HFFc6 (cell line): Measurements from ENCODE around the gene TAGLN3. TPM values are rescaled to one million over a fixed set of nuclear protein-coding genes. Genes with fewer than 3 reads are reported as not detected.

Experiments used
- DNase-seq: peaks from one replicate; pipeline ENCODE4 v3.0.0-alpha.2; 2018
- H3K27ac Mint-ChIP-seq: 2 replicates; pipeline ENCODE4 v1.8.0; 2020; ENCODE audit warnings: mild to moderate bottlenecking, mixed read lengths
- H3K27me3 Mint-ChIP-seq: 2 replicates; pipeline ENCODE4 v1.8.0; 2021; ENCODE audit warnings: mild to moderate bottlenecking, moderate library complexity, mixed read lengths; ENCODE audit not compliant: insufficient read depth
- H3K36me3 Mint-ChIP-seq: 2 replicates; pipeline ENCODE4 v1.8.0; 2021; ENCODE audit warnings: low read depth, mixed read lengths
- H3K4me1 Mint-ChIP-seq: 2 replicates; pipeline ENCODE4 v1.8.0; 2020; ENCODE audit warnings: low read depth, mixed read lengths
- H3K4me3 Mint-ChIP-seq: 2 replicates; pipeline ENCODE4 v1.8.0; 2020; ENCODE audit warnings: mild to moderate bottlenecking, moderate library complexity, mixed read lengths
- H3K9me3 Mint-ChIP-seq: 2 replicates; pipeline ENCODE4 v1.8.0; 2020; ENCODE audit warnings: mild to moderate bottlenecking, mixed read lengths
- total RNA-seq, 6 experiments: library from RNA; stranded (reverse); fragmentation: NEBNext Ultra II Directional; extraction: Animal tissue kit (Norgen Biotek cat#: 25700); gene quantifications; 2 replicates in 1 of 6; 3 replicates in 5 of 6; pipeline ENCODE4 v1.2.3, GENCODE V29; 2021
- TF ChIP-seq, protein P1 (sequence below): fragments of 200-600 bp; sonication (generic); IDR thresholded peaks from 2 replicates; pipeline ENCODE4 v1.5.0; 2021; ENCODE audit warnings: antibody characterized with exemption, mild to moderate bottlenecking

TAGLN3 gene
- total RNA-seq, 6 experiments from 2014 or later: 0.26 to 0.63 (median 0.43) TPM; not detected in 3

DNA sequence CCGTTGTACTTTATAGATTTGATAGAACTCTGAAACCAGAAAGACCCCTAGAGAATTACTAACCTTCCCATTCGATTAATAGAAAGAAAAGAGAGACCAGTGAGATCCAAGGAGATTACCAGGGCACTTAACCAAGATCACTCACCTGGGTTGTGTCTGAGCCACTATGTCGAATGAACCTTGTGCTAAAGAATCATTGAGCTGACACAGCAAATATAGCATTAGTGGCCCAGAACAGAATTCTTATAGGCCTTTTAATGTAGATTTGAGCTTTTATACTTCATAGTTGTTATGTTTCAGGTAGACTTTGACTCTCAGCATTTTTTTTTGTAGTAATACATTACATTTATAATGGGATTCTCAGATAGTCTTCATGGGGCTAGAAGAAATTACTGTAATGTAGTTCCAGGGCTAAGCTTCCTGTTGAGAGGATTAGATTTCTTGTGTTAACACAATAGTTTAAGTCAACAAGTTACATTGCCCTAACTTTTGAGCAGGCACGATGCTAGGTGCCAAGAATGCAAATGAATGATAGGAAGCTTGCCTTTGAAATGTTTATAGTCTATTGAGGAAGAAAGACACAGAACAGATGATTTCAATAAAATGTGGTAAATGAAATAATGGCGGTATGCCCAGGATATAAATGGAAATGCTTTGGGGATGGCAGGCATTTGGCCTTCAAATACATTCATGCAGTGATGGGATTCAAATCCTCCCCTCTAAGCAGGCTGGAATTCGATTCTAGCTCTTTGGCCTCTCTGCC lies 44.3 kb upstream of the TAGLN3 start:
- peak; percentile 10 for DNase-seq
- Mint-ChIP-seq H3K4me1 (peaks cover 23% of the 10 kb centered on the region), H3K36me3 (peaks cover 47% of the 10 kb centered on the region), H3K4me3 (no peak overlapping the region), H3K27me3 (no peaks in the 10 kb centered on the region), H3K27ac (0 out of 2 replicates have a peak overlapping the region, but pooled peaks have one; percentile 1), H3K9me3 (no peaks in the 10 kb centered on the region)
- TF ChIP-seq, protein P1, sequence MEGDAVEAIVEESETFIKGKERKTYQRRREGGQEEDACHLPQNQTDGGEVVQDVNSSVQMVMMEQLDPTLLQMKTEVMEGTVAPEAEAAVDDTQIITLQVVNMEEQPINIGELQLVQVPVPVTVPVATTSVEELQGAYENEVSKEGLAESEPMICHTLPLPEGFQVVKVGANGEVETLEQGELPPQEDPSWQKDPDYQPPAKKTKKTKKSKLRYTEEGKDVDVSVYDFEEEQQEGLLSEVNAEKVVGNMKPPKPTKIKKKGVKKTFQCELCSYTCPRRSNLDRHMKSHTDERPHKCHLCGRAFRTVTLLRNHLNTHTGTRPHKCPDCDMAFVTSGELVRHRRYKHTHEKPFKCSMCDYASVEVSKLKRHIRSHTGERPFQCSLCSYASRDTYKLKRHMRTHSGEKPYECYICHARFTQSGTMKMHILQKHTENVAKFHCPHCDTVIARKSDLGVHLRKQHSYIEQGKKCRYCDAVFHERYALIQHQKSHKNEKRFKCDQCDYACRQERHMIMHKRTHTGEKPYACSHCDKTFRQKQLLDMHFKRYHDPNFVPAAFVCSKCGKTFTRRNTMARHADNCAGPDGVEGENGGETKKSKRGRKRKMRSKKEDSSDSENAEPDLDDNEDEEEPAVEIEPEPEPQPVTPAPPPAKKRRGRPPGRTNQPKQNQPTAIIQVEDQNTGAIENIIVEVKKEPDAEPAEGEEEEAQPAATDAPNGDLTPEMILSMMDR: no peak

DNA sequence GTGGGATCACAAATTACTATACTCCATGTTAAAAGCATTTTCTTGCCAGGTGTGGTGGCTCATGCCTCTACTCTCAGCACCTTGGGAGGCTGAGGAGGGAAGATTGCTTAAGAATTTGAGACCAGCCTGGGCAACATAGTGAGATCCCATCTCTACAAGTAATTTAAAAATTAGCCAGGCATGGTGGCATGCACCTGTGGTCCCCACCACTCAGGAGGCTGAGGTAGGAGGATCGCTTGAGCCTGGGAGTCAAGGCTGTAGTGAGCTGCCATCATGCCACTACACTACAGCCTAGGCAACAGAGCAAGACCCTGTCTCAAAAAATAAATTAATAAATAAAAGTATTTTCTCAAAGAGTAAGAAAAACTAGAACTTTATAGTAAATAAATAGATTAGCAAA lies 42.8 kb upstream of the TAGLN3 start:
- DNase-seq: no peak
- H3K4me3 Mint-ChIP-seq: no peak overlapping the region
- peaks cover 45% of the 10 kb centered on the region for H3K36me3 Mint-ChIP-seq
- peaks cover 23% of the 10 kb centered on the region for H3K4me1 Mint-ChIP-seq
- no peaks in the 10 kb centered on the region for H3K9me3 Mint-ChIP-seq
- no peaks in the 10 kb centered on the region for H3K27me3 Mint-ChIP-seq
- no peak overlapping the region for H3K27ac Mint-ChIP-seq
- TF ChIP-seq, protein P1: no peak

DNA sequence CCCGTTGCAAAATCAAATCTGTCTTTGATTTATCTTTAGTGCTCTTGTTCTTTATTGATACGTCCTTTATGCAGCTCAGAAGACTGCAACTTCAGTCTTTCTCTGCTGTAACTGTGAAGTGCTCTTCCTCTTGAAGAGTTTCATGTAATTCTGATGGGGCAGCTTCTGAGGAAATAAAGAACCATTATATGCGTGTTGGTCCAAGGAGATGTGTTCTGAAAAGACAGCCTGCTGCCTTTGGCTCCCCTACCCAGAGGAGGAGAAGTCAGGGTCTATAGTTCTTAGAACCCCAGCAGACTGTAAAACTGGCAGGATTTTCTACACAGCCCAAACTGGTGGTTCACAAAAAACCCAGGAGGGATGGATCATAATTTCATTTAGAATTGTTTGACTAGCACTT lies 42.3 kb upstream of the TAGLN3 start:
- no peak for DNase-seq
- peaks cover 28% of the 10 kb centered on the region for H3K4me1 Mint-ChIP-seq
- no peaks in the 10 kb centered on the region for H3K27me3 Mint-ChIP-seq
- no peak overlapping the region; the same call in 1 of the 2 replicates for H3K4me3 Mint-ChIP-seq
- H3K27ac Mint-ChIP-seq: no peak overlapping the region
- no peaks in the 10 kb centered on the region for H3K9me3 Mint-ChIP-seq
- TF ChIP-seq, protein P1: no peak
- peaks cover 45% of the 10 kb centered on the region for H3K36me3 Mint-ChIP-seq

DNA sequence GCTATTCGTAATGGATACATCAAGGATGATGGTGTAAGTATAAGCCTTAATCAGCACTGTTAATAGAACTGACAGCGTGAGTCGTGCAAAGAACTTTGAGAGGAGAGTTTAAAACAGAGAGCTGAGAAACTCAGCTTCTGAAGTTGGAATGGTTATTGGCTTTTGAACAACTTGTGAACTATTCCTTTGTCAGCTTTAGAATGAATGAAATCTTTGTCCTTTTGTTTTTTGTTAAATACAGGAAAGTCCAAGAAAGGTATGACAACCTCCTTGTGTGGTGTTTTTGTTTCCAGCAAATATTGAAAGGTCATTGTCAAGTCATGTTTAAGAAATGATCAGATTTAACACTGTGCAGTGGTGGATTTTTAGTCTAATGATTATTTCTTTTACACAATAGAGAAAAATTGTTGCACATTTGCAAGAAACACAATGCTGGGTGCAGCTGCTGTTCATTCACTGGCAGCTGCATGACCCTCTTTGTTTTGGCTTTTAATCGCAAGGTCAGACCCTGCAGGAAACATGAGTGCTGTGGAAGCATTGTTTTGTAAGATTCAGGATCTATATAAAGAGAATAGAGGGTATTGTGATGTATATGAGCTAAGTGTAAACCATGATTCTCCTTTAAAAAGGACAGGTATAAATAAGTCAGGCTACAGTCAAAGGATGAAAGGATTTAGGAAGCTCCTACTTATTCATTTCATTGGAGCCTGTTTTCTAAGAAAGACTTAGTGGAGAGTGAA lies 41.6 kb upstream of the TAGLN3 start:
- H3K36me3 Mint-ChIP-seq: peaks cover 43% of the 10 kb centered on the region
- no peaks in the 10 kb centered on the region for H3K9me3 Mint-ChIP-seq
- H3K27ac Mint-ChIP-seq: peak overlapping the region; percentile 16; the same call in 1 of the 2 replicates
- no peak for DNase-seq
- TF ChIP-seq, protein P1: no peak
- peaks cover 35% of the 10 kb centered on the region for H3K4me1 Mint-ChIP-seq
- no peak overlapping the region for H3K4me3 Mint-ChIP-seq
- no peaks in the 10 kb centered on the region for H3K27me3 Mint-ChIP-seq

DNA sequence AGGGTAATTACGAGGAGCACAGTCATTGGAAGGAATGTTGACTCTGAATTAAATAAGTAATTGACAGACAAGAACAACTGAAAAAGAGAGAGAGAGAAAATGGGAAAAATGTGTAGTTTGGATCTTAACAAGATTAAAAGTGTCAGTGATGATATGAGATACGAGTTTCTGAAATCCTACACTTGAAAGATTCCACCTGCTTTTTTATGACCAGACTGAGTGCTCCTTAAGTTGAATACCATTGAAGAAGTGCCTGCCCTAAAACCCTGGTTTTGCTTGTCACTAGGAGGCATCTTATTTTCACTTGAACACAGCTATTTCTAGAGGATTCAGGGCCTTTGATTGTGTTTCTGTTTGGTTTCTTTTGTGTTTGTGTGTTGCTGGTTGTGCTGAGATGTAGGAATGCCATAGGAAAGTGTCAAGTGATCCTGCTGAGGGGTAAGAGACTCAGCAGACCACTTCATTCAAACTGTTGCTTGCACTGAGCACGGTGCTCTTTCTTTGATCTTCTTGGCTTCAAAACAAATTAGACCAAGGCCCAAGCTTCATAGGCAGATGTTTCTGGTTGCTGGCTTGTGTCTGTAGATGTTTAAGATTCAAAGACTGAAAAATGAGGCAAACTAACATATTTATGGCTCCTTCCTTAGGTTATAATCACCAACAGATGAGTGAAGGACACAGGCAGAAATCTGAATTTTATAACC lies 37.1 kb upstream of the TAGLN3 start:
- peaks cover 51% of the 10 kb centered on the region for H3K4me1 Mint-ChIP-seq
- TF ChIP-seq, protein P1: no peak
- peaks cover 33% of the 10 kb centered on the region for H3K36me3 Mint-ChIP-seq
- no peak for DNase-seq
- H3K9me3 Mint-ChIP-seq: no peaks in the 10 kb centered on the region
- peak overlapping the region; percentile 30; the same call in 1 of the 2 replicates for H3K27ac Mint-ChIP-seq
- no peak overlapping the region for H3K4me3 Mint-ChIP-seq
- no peaks in the 10 kb centered on the region for H3K27me3 Mint-ChIP-seq
